Suprapubic skin (tissue), 4 donors: ENCODE results near the gene MRPL46. TPM values are rescaled to one million over a fixed set of nuclear protein-coding genes. Genes with fewer than 3 reads are reported as not detected.
"Not testable (repeated sequence)": the region's sequence is repeated elsewhere in the genome, so short reads cannot be mapped to it uniquely, and the experiment has no call there.

ENCODE experiments used
- DNase-seq, 2 donors: peaks; one replicate each; pipeline ENCODE4 v3.0.0-alpha.2; 2019; ENCODE audit warnings: low spot score in 2 of 2
- H3K27ac ChIP-seq: fragments of 200-600 bp; sonication (generic); one replicate; pipeline ENCODE4 v1.5.1; 2019
- H3K27me3 ChIP-seq: fragments of 200-600 bp; sonication (generic); one replicate; pipeline ENCODE4 v1.5.1; 2019
- H3K36me3 ChIP-seq: fragments of 200-600 bp; sonication (generic); one replicate; pipeline ENCODE4 v1.5.1; 2019
- H3K4me1 ChIP-seq: fragments of 200-600 bp; sonication (generic); one replicate; pipeline ENCODE4 v1.5.1; 2019
- H3K4me3 ChIP-seq: fragments of 200-600 bp; sonication (generic); one replicate; pipeline ENCODE4 v1.5.1; 2019; ENCODE audit warnings: mild to moderate bottlenecking
- H3K9me3 ChIP-seq: fragments of 200-600 bp; sonication (generic); one replicate; pipeline ENCODE4 v1.5.1; 2019
- CTCF ChIP-seq, 2 donors: fragments of 200-600 bp in 1 of 2; fragments of 450-650 bp in 1 of 2; sonication (generic) in 1 of 2; IDR thresholded peaks; one replicate each; pipeline ENCODE4 v1.5.1; 2016 to 2019; ENCODE audit warnings: antibody characterized with exemption in 2 of 2, mild to moderate bottlenecking in 1 of 2, moderate library complexity in 1 of 2
- EP300 ChIP-seq: sonication (generic); formaldehyde crosslinking; IDR thresholded peaks from one replicate; pipeline ENCODE4 v1.6.1; 2017; ENCODE audit warnings: antibody characterized with exemption
- POLR2A ChIP-seq, 2 donors: fragments of 450-650 bp; IDR thresholded peaks; one replicate each; pipeline ENCODE4 v1.6.1; 2017; ENCODE audit warnings: antibody characterized with exemption in 2 of 2, mild to moderate bottlenecking in 2 of 2, moderate library complexity in 2 of 2
- POLR2AphosphoS5 ChIP-seq, 3 donors: sonication (generic); formaldehyde crosslinking; IDR thresholded peaks; one replicate each; pipeline ENCODE4 v1.6.1; 2017; ENCODE audit warnings: antibody characterized with exemption in 3 of 3
- WGBS: methylation state at CpG from one replicate; pipeline ENCODE4 v1.1.5; 2018; 5-methylcytosine and 5-hydroxymethylcytosine counted together
- total RNA-seq, 4 donors: library from RNA; depleted of rRNA; stranded (reverse); fragments of >200 nt; gene quantifications; one replicate each; pipeline ENCODE4 v1.1.0, GENCODE V29; 2016

The MRPL46 gene
- total RNA-seq, 4 donors from 2014 or later = 12.1 to 19.4 (median 15.7) TPM

- H3K36me3 ChIP-seq = peaks cover 23% of the 10 kb centered on the region
- peak in 1 of 2 donors; percentile 21 for DNase-seq
- TF ChIP-seq EP300 = no peak
- peaks cover 5% of the 10 kb centered on the region for H3K4me1 ChIP-seq
- 79% methylated on average over 8 of the region's 8 CpGs for WGBS
- H3K27ac ChIP-seq = no peak overlapping the region
- H3K9me3 ChIP-seq = no peaks in the 10 kb centered on the region
- H3K27me3 ChIP-seq = no peaks in the 10 kb centered on the region
- H3K4me3 ChIP-seq = no peak overlapping the region
These were observed 13.8 kb upstream of the MRPL46 start for GRCh38 chr15:88480981-88481380.

DNA sequence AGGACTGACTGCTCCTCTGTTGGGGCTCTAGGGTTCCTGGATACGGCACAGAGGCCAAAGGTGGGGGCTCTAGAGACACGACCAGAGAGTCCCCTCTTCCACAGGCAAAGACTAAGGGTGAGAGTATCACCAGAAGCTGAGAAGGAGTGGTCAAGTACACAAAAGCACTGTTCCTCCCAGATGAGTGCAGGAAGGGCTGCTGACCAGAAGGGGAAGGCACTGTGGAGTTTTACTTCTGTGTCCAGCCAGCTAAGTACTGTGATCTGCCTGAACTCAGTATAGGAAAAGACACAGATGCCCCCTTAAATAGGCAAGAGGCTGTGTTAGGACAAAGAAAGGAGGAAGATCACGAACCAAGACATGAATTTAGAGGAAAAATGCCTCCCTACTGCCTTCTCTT is 12.0 kb upstream of the MRPL46 start:
- peaks cover 34% of the 10 kb centered on the region for H3K36me3 ChIP-seq
- DNase-seq = no peak
- 78% methylated on average over 3 of the region's 3 CpGs for WGBS
- H3K27ac ChIP-seq = no peak overlapping the region
- H3K4me3 ChIP-seq = no peak overlapping the region
- TF ChIP-seq POLR2A (IDR thresholded peaks at IDR 0.05) (no peak), EP300 (no peak), POLR2AphosphoS5 (IDR thresholded peaks at IDR 0.05) (no peak), CTCF (IDR thresholded peaks at IDR 0.05) (no peak)
- H3K9me3 ChIP-seq = no peaks in the 10 kb centered on the region
- no peaks in the 10 kb centered on the region for H3K4me1 ChIP-seq
- no peaks in the 10 kb centered on the region for H3K27me3 ChIP-seq

- H3K27me3 ChIP-seq = no peaks in the 10 kb centered on the region
- H3K36me3 ChIP-seq = peaks cover 47% of the 10 kb centered on the region
- H3K27ac ChIP-seq = no peak overlapping the region
- H3K9me3 ChIP-seq = no peaks in the 10 kb centered on the region
- DNase-seq = peak in 1 of 2 donors; percentile 61
- no peak overlapping the region for H3K4me3 ChIP-seq
- no peak for TF ChIP-seq CTCF (IDR thresholded peaks at IDR 0.05)
- TF ChIP-seq EP300 = no peak
- TF ChIP-seq POLR2AphosphoS5 (IDR thresholded peaks at IDR 0.05) = no peak
- no peak for TF ChIP-seq POLR2A (IDR thresholded peaks at IDR 0.05)
- 84% methylated on average over 5 of the region's 5 CpGs for WGBS
- H3K4me1 ChIP-seq = no peaks in the 10 kb centered on the region
These were observed 10.7 kb upstream of the MRPL46 start for GRCh38 chr15:88477904-88478303.

DNA sequence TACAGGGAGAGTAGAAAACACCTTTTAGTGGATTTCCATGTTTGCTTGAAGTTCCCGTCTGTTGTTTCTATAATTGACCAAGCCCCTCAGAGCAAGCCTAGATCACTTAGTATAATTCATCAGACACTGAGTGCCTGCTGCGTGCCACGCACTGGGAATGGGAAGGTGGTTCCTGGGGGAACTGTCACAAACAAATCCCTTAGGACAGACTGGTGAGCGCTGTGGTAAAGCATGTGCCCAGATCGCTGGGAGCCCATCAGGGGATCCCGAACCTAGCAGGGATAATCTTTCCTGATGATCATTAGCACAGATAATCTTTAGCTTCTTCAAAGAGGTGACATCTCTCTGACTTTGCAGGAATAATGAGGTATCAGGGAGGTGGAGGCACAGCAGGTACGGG is 9.9 kb upstream of the MRPL46 start:
- TF ChIP-seq CTCF (IDR thresholded peaks at IDR 0.05) (no peak), EP300 (no peak), POLR2AphosphoS5 (IDR thresholded peaks at IDR 0.05) (no peak), POLR2A (IDR thresholded peaks at IDR 0.05) (no peak)
- Histone ChIP-seq H3K27me3 (no peaks in the 10 kb centered on the region), H3K4me3 (no peak overlapping the region), H3K4me1 (no peaks in the 10 kb centered on the region), H3K27ac (no peak overlapping the region), H3K36me3 (peaks cover 55% of the 10 kb centered on the region), H3K9me3 (no peaks in the 10 kb centered on the region)
- peak in 1 of 2 donors; percentile 23 for DNase-seq
- WGBS = 95% methylated on average over 7 of the region's 7 CpGs

DNA sequence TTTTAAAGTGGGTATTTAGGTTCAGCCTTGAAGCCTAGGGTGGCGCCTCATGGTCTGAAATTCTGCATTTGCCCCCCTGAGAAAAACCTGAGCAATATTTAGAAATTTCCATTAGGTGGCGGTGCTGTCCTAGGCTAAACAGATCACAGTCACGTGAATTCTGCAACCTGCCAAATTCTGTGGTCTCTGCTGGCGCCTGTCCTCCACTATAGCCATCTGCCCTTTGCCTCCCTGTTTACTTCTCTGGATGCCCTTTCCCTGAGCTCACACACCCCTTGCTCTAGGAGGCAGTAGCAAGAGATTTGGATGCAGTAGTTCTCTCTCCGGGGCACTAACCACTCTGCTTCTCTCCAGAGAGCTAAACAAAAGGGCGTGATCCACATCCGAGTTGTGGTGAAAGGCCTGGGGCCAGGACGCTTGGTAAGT is 9.5 kb upstream of the MRPL46 start:
- H3K9me3 ChIP-seq = no peaks in the 10 kb centered on the region
- 74% methylated on average over 8 of the region's 8 CpGs for WGBS
- no peaks in the 10 kb centered on the region for H3K27me3 ChIP-seq
- peaks cover 55% of the 10 kb centered on the region for H3K36me3 ChIP-seq
- TF ChIP-seq EP300 (no peak), CTCF (IDR thresholded peaks at IDR 0.05) (no peak), POLR2A (IDR thresholded peaks at IDR 0.05) (no peak), POLR2AphosphoS5 (IDR thresholded peaks at IDR 0.05) (no peak)
- H3K4me3 ChIP-seq = no peak overlapping the region
- H3K27ac ChIP-seq = no peak overlapping the region
- peak in 1 of 2 donors; percentile 55 for DNase-seq
- no peaks in the 10 kb centered on the region for H3K4me1 ChIP-seq

GRCh38 chr15:88473661-88474293 is 6.6 kb upstream of the MRPL46 start:
- H3K9me3 ChIP-seq, H3K27me3 ChIP-seq, H3K4me1 ChIP-seq, DNase-seq, H3K27ac ChIP-seq, H3K4me3 ChIP-seq: not testable (repeated sequence)
- 97% methylated on average over 4 of the region's 4 CpGs for WGBS
- peaks cover 52% of the 10 kb centered on the region for H3K36me3 ChIP-seq
